ENCODE measurements around the gene RNASEH2B.

- TF ChIP-seq ZNF274 (IDR thresholded peaks at IDR 0.05; ENCODE audit: low read depth, low read length) (no peak), YY1 (IDR thresholded peaks at IDR 0.05; ENCODE audit: insufficient read depth, insufficient read length) (no peak), SUZ12 (IDR thresholded peaks at IDR 0.05; ENCODE audit: extremely low read depth, insufficient read depth, insufficient read length) (no peak)
Observed at GRCh38 chr13:50866817-50867636, 42.6 kb upstream of the RNASEH2B start.
